ENCODE results near the gene NPTX1. TPM values are rescaled to one million over a fixed set of nuclear protein-coding genes. Genes with fewer than 3 reads are reported as not detected.

NPTX1 gene
- total RNA-seq, 1 donor from 2014 or later, result 0.10 TPM

DNA sequence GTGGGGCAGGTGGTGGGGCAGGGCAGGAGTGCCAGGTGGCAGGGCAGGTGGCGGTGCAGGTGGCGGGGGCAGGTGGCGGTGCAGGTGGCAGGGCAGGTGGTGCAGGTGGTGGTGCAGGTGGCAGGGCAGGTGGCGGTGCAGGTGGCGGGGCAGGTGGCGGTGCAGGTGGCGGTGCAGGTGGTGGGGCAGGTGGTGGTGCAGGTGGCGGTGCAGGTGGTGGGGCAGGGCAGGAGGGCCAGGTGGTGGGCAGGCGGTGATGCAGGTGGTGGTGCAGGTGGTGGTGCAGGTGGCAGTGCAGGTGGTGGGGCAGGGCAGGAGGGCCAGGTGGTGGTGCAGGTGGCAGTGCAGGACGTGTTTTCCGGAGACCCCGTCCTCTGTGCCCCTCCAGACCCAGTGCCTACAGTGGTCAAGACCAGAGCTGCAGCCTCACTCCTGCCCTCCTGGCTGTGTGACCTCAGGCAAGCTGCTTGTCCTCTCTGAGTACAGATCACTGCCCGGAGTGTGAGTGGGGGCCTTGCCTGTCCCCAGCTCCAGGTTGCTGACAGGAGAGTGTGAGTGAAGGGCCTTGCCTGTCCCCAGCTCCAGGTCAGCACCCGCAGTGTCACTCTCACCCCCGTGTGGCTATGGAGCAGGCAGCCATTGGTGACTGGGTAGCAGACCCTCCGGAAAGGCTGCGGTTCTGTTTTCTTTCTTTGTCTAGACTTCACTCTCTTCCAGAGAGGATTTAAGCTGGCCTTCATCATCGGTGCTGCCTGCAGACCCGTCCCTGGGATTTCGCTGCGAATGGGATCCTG lies 16.1 kb upstream of the NPTX1 start:
- H3K27ac Mint-ChIP-seq (ENCODE audit: unreplicated experiment), result no peak overlapping the region
- TF ChIP-seq, protein P1, sequence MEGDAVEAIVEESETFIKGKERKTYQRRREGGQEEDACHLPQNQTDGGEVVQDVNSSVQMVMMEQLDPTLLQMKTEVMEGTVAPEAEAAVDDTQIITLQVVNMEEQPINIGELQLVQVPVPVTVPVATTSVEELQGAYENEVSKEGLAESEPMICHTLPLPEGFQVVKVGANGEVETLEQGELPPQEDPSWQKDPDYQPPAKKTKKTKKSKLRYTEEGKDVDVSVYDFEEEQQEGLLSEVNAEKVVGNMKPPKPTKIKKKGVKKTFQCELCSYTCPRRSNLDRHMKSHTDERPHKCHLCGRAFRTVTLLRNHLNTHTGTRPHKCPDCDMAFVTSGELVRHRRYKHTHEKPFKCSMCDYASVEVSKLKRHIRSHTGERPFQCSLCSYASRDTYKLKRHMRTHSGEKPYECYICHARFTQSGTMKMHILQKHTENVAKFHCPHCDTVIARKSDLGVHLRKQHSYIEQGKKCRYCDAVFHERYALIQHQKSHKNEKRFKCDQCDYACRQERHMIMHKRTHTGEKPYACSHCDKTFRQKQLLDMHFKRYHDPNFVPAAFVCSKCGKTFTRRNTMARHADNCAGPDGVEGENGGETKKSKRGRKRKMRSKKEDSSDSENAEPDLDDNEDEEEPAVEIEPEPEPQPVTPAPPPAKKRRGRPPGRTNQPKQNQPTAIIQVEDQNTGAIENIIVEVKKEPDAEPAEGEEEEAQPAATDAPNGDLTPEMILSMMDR (IDR thresholded peaks at IDR 0.05; ENCODE audit: unreplicated experiment), result no peak
- no peaks in the 10 kb centered on the region for H3K4me1 Mint-ChIP-seq (ENCODE audit: unreplicated experiment)
- no peaks in the 10 kb centered on the region for H3K9me3 Mint-ChIP-seq (ENCODE audit: unreplicated experiment)
- H3K27me3 Mint-ChIP-seq (ENCODE audit: unreplicated experiment), result peaks cover 5% of the 10 kb centered on the region
- H3K4me3 Mint-ChIP-seq (ENCODE audit: unreplicated experiment), result no peak overlapping the region
- no peaks in the 10 kb centered on the region for H3K36me3 Mint-ChIP-seq (ENCODE audit: low read depth, unreplicated experiment)
- DNase-seq (ENCODE audit: low spot score), result no peak

GRCh38 chr17:80491478-80492342 lies 15.3 kb upstream of the NPTX1 start:
- peaks cover 5% of the 10 kb centered on the region for H3K27me3 Mint-ChIP-seq (ENCODE audit: unreplicated experiment)
- DNase-seq (ENCODE audit: low spot score), result no peak
- no peaks in the 10 kb centered on the region for H3K4me1 Mint-ChIP-seq (ENCODE audit: unreplicated experiment)
- no peak overlapping the region for H3K27ac Mint-ChIP-seq (ENCODE audit: unreplicated experiment)
- no peak overlapping the region for H3K4me3 Mint-ChIP-seq (ENCODE audit: unreplicated experiment)
- H3K36me3 Mint-ChIP-seq (ENCODE audit: low read depth, unreplicated experiment), result no peaks in the 10 kb centered on the region
- TF ChIP-seq, protein P1 (IDR thresholded peaks at IDR 0.05; ENCODE audit: unreplicated experiment), result no peak
- H3K9me3 Mint-ChIP-seq (ENCODE audit: unreplicated experiment), result no peaks in the 10 kb centered on the region

- no peak for DNase-seq (ENCODE audit: low spot score)
- H3K36me3 Mint-ChIP-seq (ENCODE audit: low read depth, unreplicated experiment), result no peaks in the 10 kb centered on the region
- H3K9me3 Mint-ChIP-seq (ENCODE audit: unreplicated experiment), result no peaks in the 10 kb centered on the region
- H3K27me3 Mint-ChIP-seq (ENCODE audit: unreplicated experiment), result peaks cover 8% of the 10 kb centered on the region
- no peak overlapping the region for H3K27ac Mint-ChIP-seq (ENCODE audit: unreplicated experiment)
- no peaks in the 10 kb centered on the region for H3K4me1 Mint-ChIP-seq (ENCODE audit: unreplicated experiment)
- TF ChIP-seq, protein P1 (IDR thresholded peaks at IDR 0.05; ENCODE audit: unreplicated experiment), result no peak
- no peak overlapping the region for H3K4me3 Mint-ChIP-seq (ENCODE audit: unreplicated experiment)
Measured at GRCh38 chr17:80487511-80487910, 11.1 kb upstream of the NPTX1 start.

GRCh38 chr17:80486692-80487091 lies 10.3 kb upstream of the NPTX1 start:
- TF ChIP-seq, protein P1 (IDR thresholded peaks at IDR 0.05; ENCODE audit: unreplicated experiment), result no peak
- Mint-ChIP-seq H3K27me3 (ENCODE audit: unreplicated experiment) (peaks cover 7% of the 10 kb centered on the region), H3K4me3 (ENCODE audit: unreplicated experiment) (no peak overlapping the region), H3K4me1 (ENCODE audit: unreplicated experiment) (no peaks in the 10 kb centered on the region), H3K27ac (ENCODE audit: unreplicated experiment) (no peak overlapping the region), H3K36me3 (ENCODE audit: low read depth, unreplicated experiment) (no peaks in the 10 kb centered on the region), H3K9me3 (ENCODE audit: unreplicated experiment) (no peaks in the 10 kb centered on the region)
- DNase-seq (ENCODE audit: low spot score), result no peak

Measured in endothelial cell (in vitro differentiated cells).